NCI-H226 (cell line): Measurements from ENCODE around the gene BCL2.

Experiments used
- DNase-seq: peaks from one replicate; pipeline ENCODE4 v3.0.0-alpha.2; 2015

Gene BCL2

DNA sequence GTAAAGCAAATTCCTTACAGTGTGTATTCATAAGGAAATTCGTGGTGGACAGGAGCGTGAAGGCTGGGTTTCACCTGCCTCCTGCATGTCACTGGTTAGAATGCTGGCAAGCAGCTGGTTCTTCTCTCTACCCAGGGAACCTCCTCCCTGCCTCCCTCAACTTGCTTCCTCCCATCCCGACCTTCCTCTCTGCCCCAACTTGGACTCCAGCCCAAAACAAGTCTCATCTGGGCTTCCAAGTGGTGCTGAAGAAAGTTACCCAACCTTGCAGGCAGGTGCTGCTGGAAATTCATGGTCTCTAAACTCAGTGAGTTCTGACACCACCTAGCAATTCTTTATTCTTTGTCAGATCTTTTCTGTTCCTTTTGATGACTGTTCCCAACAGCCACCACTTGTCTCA lies 184.5 kb downstream of the BCL2 start:
- no peak for DNase-seq

DNA sequence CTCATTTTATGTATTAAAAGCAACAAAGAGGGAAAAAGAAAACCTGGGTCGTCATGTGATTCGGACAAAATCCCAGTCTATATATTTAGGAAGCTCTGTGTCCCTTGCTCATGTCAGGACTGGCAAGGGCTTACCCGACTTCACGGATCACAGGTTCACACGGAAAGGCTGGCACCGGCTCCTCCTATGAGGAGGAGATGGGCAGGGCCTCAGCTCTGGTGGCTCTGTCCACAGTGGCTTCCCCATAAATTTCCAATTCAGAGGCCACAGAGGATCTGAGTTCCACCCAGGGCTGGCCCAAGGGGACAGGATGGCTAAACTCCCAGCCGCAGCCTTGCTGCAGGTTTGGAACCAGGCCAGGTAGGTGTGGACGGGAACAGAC lies 186.8 kb downstream of the BCL2 start:
- DNase-seq: no peak

DNA sequence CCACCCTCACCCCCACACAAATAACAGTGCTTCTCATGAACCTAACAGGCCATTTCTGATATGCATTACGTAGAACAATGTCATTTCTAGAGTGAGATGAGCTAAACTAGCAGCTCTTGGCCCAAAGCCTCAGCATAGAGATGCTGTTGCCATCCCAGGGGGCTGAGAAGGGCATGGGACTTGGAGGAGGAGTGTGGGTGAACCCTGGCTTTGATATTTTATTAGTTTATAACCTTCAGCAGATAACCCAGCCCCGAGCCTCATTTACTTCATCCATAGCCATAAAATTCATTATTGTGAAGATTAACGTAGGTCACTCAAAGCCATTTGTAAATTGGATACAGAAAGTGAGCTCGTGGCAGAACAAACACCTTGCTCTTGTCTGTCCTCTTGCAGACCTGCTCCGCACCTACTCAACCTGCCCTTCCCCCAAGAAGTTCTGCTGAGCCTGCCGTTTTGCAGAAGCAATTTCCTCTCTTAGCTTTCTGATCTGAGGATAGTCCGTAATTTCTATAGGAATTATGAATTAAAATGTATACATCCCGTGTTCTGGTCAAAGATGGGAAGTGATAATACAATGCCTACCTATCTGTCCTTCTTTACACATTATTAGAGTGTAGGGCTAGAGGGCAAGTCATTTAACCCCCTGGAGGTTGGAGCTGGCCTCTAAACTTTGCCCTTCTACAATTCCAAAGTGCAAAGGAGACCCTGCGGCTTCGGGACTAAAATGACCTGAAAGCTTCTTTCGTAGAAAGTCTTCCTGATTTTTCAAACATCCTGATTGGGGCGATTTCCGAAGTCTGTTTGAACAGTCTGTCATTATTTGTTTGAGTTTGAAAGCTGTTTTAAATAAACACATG lies 187.4 kb downstream of the BCL2 start:
- no peak for DNase-seq

DNA sequence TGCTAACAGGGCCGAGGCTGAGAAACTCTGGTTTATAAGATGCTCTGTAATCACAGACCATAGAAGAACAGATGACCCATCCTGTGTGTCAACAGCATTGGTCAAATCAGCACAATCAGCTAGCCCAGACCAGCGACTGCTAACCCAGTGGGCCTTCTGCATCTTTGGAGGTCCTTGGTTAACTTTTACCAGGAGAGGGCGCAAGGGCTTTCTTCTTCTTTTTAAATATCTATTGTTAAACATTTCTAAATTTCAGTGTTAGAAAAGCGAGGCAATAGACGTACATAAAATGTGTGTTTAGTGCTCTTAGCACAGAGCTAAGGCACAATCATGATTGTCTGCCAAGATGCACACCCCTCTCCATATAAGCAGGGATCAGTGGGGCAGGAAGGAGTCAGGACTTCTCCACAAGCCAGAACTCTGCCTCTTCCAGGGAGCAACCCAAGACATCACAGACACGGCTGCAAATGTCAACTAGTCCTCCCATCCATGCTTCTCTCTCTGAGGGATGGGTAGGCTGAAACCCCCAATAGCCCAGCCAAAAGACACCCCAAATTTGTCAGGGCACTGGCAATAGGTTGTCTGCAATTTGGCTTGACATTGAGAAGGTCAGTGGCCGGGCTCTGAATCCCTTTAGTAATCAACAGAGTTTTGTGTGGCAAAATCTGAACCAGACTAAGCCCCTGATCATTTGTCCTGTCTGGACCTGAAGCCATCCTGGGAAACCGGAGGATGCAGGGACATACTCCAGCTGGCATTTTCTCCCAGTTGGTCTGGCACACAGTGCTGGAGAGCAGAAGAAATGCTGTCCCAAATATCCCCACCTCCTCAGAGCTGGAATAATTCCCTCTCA lies 188.2 kb downstream of the BCL2 start:
- DNase-seq: no peak

DNA sequence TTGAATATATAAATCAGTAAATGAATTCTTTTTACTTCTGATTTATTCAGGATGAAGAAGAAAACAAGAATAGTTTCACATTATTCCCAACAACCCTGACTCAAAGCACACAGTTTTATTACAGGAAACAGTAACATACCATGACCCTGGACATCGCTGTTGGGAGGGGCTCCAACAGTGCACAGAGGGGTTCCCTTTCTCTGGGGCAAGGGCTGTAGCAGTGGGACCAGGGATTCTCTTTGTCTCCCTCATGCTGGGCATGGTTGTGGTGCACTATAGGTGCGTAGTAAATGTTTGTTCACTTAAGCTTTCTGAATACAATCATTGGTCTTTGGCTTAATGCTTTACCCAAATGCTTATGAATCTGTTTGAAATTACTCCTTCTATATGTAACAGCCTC lies 189.4 kb downstream of the BCL2 start:
- no peak for DNase-seq

DNA sequence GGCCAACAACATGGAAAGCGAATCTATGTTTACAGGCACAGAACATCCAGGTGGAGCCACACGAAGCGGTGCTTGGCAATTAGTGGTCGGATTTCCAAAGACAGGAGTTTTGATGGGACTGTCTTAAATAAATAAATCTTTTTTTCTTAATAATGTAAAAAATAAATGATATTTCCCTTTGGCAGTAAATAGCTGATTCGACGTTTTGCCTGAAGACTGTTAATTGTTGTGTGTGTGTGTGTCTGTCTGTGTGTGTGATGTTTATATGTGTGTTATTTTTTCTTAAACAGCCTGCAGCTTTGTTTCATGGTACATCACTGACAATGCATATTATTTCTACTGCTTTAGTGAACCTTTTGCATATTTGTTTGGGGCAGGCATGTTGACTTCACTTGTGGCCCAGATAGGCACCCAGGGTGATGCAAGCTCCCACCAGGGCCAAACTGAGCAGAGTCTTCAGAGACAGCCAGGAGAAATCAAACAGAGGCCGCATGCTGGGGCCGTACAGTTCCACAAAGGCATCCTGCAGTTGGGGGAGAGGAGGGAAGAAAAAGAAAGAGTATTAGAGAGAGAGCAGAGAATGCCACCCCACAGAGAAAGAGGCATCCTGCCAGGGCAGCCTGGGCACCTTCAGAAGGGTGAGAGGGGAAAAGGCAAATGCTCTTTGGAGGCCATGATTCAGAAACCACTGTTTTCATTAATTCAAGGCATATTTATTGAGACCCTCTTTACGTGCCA lies 191.2 kb downstream of the BCL2 start:
- no peak for DNase-seq

DNA sequence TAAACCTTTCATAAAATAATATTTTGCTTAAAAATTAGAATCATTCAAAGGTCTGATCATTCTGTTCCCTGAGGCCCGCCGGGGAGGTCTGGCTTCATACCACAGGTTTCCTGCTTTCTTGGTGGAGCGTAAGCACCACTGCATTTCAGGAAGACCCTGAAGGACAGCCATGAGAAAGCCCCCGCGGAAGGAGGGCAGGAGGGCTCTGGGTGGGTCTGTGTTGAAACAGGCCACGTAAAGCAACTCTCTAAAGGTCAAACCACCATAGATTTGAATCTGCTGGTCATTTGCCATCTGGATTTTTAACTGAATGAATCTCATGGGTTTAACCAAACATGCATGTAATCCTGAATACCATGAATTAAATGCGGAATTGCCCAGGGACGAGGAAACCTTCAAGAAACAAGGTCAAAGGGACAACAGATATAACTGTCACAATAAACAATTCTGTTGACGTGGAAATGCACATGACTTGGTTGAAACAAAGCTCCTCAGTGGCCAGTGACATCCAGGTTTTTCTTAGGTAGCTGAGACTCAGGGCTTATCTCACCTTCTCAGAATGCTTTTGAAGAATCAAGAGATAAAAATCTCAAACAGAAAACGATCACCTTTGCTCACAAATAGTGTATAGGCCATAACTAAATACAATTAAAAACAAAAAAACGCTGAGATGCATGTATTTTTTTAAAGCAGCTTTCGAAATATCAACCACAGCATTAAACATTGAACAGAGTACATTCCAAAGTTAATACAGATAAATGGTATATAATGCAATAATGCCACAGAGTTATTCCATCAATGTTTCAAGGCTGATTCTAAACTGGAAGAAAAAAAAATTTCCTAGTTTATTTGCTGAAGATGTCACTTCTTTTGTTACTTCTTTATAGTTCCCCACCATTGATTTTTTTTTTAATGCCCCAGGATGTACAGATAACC lies 193.2 kb downstream of the BCL2 start:
- no peak for DNase-seq

DNA sequence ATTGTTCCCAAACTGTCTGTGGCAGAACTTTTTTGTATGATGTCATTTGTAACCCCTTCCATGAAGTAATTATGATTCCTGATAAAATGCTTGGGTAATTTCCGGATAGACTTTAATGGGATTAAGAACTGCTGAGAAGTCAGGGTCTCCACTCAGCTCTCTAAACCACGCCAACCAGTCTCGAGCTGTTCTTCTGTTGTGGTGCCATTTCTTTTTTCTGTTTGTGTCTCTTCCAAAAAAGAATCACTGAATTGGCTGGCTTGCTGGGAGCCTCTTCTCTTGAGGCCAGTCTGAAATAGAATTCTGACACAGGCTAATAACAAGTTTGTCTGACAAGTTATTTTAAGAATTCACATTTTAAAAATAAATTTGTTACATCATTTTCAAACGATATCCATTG lies 198.9 kb downstream of the BCL2 start:
- DNase-seq: no peak

DNA sequence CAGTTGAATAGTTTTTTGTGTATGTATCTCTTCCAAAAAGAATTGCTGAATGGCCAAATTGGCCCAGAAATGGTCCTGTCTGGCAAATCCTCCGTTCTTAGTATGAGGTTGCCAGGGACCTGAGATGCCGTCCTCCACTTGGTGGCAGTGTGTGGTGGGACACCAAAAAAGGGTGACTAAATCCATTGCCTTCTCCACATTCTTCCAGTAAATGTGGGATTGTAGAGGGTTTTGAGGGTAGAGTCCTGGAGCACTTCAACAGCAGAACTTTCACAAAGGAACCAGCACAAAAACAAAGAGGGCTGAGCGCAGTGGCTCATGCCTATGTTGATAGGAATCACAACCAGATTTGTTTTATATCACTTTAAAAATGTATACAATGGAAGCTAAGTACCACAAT lies 199.9 kb downstream of the BCL2 start:
- DNase-seq: no peak

DNA sequence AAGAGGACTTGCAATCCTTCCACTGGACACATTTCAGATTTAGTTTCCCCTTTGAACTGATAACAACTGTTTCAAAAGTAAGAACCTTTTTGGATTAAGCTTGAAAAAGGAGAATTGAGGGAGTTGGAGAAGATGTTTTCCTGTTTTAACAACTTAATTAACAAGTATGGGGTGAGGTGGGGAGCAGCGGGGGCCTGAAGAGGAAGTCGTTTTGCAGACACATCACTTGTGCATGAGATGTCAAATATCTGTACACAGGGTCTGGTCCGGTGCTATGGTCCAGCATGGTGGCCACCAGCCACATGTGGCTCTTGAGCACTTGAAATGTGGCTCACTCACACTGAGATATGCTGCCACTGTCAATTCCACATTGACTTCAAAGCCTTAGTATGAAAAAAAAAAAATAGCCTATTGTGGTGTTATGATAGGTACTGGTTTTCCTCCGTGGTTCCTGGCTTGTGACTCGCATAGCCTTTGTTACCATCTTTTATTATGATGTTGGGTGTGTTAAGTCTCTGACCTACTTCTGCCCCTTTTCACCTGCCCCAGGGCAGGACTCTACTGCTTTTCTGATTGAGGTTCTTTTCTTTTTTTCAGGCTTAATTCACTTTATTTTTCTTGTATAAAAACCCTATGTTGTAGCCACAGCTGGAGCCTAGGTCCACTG lies 205.5 kb downstream of the BCL2 start:
- no peak for DNase-seq

DNA sequence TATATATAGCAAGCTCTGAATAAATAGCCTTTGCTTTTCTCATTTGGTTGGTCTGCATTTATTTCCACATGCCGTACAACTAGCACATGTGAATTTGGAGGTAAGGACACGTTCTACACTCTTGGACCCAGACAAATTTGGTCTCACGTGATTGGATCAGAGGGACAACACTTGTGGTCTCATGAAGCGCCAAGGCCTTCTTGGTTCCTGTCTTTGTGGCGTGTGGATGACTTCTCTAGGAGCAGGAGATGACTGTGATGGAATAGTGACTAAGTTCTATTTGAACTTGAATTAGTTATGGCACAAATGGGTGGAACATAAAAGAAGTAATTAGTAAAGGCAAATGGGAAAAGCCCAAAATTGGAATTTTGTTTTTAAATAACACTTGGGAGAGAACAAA lies 206.9 kb downstream of the BCL2 start:
- DNase-seq: no peak

DNA sequence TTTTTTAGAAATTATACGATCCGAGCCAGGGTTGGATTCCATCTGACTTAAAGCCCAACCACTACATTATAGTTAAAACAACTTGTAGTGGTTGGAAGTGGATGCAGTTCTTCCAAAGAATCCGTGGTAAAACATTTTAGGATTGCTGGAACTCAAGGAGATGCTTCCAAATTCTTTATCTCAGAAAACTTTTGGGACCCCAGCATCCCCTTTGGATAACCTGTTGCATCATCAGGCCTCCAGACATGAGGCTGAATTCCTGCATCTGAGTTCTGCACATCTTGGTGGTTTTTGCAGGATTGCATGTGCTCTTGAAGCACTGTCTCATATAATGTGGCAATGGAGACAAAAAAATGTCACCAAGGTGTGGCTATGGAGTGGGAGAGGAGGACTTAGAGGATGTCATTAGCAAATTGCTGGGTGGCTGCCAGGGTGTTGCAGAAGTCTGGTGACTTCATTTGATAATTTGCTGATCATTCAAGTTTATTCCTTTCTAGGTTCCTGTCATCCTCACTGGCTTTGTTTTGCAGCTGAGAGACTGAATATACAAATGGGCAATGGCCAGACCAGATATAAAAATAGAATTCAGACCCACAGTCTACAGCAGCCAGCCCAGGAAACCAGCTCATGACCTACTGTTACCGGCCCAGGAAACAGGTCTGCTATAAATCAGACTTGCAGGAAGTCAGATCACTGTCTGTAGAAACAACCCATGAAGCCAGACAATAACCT lies 207.7 kb downstream of the BCL2 start:
- DNase-seq: no peak

DNA sequence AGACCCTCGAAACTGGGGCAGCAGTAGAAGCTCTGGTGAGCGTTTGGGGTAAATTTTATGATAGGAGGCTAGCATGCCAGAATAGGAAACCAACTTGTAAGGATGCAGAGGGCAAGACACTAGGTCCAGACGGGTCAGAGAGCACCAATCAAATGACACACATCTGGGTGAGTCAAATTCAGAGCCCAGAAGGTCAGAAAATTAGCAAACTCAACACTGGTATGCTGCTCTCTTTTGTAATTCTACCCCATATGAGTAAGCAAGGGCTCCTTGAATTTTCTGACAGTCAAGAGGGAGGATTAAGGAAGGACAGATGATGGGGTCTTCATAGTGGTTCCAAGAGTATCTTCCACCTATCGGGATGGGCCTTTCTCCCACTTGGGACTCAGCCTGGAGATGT lies 209.8 kb downstream of the BCL2 start:
- DNase-seq: no peak

DNA sequence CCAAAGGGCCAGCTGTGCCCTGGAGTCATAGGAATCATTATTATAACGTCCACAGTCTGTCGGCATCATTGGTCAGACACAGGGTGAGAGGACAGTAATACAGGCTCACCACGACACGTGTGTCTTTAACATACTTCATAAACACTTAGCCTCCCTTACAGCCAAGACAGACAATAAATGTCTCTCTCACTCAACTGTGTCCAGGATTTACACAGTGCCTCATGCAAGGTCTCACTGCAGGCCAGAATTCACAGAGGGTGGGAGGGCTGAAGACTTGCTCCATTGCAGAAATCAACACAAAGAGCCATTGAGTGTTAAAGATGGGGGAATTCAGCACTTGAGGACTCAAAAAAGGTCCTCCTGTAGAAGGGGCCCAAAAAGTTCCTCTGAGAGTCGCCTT lies 210.5 kb downstream of the BCL2 start:
- no peak for DNase-seq

DNA sequence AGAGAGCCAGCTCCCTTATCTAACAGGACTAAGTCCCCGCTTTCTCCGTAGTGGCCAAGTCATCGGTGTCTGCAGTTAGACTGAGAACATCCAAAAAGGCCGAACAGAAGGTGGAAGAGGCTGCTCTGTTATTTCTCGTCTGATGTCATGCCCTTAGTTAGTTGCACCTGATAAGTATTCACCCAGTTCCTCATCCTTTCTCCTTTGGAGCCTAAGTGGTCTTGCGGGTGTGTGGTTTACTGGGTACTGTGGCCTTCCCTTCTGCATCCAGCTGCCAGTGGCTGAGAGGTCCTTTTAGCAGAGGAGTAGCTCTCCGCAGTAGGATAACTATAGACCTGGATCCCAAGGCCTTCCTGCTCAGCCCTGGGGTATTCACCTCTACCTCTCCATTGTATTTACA lies 211.6 kb downstream of the BCL2 start:
- no peak for DNase-seq

DNA sequence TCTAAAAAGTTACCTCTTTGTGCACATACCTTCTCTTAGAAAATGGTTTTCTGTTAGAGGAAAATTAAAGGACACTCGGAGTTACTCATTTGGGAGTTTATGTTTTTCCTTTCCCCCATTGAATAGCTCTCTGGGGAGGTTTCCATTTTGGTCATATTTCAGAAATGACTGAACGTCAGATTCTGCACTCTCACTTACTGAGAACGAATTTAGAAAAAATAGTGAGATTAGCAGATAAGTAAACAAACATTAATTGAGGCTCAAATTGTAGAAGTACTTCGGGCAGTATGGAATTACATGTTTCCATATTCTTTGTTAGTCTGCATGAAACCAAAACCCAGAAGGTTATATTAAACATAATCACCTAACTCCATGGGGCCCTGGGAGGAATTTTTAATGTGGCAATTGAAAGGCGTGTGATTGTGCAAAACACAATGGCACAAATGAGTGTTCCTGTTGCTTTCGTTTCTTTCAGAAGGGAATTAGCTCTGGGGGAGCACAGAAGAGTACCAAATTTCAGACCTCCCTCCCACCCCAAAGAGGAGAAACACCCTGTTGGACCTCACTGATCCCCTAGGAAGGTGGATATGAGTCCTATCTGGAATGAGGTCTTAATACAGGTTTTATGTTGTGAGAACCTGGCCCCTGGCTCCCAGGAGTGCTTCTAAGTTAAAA lies 212.3 kb downstream of the BCL2 start:
- DNase-seq: no peak

DNA sequence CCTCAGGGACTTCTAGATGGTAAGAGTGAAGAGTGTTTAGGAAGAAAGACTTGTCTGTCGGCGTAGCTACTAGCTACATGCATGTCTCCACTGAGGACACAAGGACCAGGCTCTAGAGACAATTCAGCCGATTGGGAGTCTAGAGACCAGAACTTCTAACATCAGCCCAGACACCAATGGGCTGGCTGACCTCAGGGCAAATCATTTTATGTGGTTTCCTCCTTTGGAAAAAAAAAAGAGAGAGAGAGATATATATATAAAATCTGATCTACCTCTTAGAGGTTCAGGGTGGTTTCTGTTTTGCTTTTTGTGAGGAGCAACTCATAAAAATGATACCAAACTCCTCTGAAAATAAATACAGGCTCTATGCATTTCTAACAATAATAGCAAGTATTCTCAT lies 212.8 kb downstream of the BCL2 start:
- DNase-seq: no peak

DNA sequence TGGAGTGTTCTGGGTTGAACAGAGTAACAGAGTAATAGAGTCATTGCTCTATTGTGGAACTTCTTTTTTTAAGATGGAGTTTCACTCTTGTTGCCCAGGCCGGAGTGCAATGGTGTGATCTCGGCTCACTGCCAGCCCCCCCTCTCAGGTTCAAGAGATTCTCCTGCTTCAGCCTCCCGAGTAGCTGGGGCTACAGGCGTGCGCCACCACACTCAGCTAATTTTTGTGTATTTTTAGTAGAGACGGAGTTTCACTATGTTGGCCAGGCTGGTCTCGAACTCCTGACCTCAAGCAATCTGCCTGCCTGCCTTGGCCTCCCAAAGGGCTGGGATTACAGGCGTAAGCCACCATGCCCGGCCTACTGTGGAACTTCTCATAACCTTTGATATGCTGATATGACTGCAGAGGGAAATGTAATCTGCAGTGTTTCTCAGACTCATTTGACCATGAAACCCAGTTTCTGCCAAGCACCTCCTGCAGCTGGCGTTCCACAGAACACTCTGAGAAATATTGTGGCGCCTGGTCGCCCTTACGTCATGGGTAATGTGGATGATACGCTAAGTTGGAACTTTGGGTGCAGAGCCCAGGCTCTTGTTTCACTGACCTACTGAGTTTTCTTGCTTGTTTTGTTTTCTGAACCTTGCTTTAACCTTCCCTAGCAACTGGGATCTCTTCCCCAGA lies 213.8 kb downstream of the BCL2 start:
- DNase-seq: no peak

DNA sequence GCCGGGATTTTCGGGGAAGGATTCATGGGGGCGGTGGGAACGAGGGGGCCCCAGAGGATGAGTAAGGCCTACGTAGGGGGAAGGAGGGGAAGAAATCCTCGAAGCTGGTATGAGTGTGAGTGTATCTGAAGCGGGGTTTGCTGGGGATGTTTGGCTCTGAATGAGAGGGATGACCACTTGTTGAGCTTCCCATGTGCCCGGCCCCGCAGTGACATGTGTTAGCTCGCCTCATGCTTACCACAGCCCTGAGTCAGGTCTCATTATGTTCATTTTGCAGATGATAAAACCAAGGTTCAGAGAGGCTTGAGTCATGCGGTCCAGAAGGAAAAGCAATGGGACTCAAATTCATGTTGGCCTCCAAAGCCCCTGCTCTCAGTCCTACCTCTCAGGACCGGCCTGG lies 214.7 kb downstream of the BCL2 start:
- no peak for DNase-seq
